Measurements from ENCODE around the gene PDZK1IP1.

The PDZK1IP1 gene

DNA sequence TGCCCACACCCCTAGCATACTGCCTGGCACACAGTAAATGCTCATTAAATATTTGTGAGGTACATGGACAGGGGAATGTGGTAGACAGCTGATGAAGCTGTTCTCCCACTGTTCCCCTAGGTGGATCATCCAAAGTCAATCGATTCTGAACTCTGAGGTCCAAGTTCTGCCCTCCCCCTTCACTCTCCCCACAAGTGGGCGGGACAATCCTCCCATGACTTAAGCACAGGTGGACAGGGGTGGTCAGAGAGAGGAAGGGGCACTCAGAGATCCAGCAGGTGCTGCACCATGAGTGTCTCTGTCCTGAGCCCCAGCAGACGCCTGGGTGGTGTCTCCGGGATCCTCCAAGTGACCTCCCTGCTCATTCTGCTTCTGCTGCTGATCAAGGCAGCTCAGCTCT, 52.6 kb downstream of the PDZK1IP1 start, which contains the start of gene CYP4A22:
TSS of gene CYP4A22 (plus strand) at position 244 of the 400 bp plus-strand sequence. CDS start at position 289, 45 bp downstream.
- DNase-seq (ENCODE audit: low spot score) = no peak
